Activated naive CD4-positive, alpha-beta T cell treated with anti-CD3 and anti-CD28 coated beads, Interleukin-2, amount 10 ng/mL, durations not matched to agents 5 hours and 36 hours (primary cell): Measurements from ENCODE around the gene EVC. TPM values are rescaled to one million over a fixed set of nuclear protein-coding genes. Genes with fewer than 3 reads are reported as not detected.

Source experiments
- total RNA-seq, 2 experiments: library from RNA; stranded (reverse); gene quantifications; one replicate each; pipeline ENCODE4 v1.2.3, GENCODE V29; 2021

The EVC gene
- total RNA-seq, result under 1 TPM; 0.23 to 0.34 TPM

GRCh38 chr4:5710961-5711478 is at the start of gene EVC:
Gene EVC (plus strand): TSS chr4:5711201. CDS start chr4:5711381, 180 bp downstream.

GRCh38 chr4:5708449-5709206 is 2.4 kb upstream of the EVC start, which contains the start of gene EVC2:
Gene EVC2 (minus strand): TSS chr4:5708559. CDS start chr4:5708513, 46 bp downstream.

Other genes with a start within 250 kb of the EVC start
- under 1 TPM; 0.22 to 0.25 TPM for gene EVC2, start 2.6 kb upstream of the EVC start, total RNA-seq
- not detected for gene CRMP1, start 181.9 kb downstream of the EVC start, total RNA-seq